ENCODE data around the gene RMND5B.

Gene RMND5B

GRCh38 chr5:178119915-178120606, 10.8 kb upstream of the RMND5B start:
- no peaks in the 10 kb centered on the region for H3K36me3 ChIP-seq
- no peak overlapping the region for H3K4me3 ChIP-seq (ENCODE audit: low read depth in 1 of 2, low read length in 1 of 2)
- H3K27me3 ChIP-seq = peaks cover 68% of the 10 kb centered on the region
- H3K9me3 ChIP-seq = no peaks in the 10 kb centered on the region
- peaks cover 5 to 11% of the 10 kb centered on the region in 2 experiments for H3K4me1 ChIP-seq (ENCODE audit: control insufficient read depth in 1 of 2, insufficient read depth in 1 of 2, low read depth in 1 of 2, low read length in 1 of 2)
- TF ChIP-seq, protein P1, sequence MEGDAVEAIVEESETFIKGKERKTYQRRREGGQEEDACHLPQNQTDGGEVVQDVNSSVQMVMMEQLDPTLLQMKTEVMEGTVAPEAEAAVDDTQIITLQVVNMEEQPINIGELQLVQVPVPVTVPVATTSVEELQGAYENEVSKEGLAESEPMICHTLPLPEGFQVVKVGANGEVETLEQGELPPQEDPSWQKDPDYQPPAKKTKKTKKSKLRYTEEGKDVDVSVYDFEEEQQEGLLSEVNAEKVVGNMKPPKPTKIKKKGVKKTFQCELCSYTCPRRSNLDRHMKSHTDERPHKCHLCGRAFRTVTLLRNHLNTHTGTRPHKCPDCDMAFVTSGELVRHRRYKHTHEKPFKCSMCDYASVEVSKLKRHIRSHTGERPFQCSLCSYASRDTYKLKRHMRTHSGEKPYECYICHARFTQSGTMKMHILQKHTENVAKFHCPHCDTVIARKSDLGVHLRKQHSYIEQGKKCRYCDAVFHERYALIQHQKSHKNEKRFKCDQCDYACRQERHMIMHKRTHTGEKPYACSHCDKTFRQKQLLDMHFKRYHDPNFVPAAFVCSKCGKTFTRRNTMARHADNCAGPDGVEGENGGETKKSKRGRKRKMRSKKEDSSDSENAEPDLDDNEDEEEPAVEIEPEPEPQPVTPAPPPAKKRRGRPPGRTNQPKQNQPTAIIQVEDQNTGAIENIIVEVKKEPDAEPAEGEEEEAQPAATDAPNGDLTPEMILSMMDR (IDR thresholded peaks at IDR 0.05) = no peak
- H3K27ac ChIP-seq = no peak overlapping the region

DNA sequence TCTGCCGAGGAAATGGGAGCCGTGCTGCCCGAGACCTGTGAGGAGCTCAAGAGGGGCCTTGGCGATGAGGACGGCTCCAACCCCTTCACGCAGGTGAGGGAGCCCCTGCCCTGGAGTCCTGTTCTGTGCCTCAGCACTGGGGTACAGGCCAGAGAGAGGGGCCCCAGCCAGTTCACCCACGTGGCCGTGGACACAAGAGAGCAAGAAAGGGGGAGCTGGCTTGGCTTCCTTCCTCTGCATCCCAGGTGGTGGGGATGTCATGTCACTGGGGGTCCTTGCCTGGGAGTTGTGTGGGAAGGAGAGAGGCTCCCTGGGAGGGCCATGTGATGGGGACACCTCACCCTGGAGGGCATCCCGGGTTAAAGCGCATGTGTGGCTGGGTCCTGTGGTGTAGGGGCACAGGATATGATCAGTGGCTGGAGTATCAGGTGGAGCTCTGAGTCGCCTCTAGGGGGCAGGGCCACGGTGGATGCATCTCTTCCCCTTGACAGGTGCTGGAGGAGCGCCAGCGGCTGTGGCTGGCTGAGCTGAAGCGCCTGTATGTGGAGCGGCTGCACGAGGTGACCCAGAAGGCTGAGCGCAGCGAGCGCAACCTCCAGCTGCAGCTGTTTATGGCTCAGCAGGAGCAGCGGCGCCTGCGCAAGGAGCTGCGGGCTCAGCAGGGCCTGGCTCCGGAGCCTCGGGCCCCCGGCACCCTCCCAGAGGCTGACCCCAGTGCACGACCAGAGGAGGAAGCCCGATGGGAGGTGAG, 10.0 kb upstream of the RMND5B start:
- TF ChIP-seq, protein P1 (IDR thresholded peaks at IDR 0.05) = no peak
- Histone ChIP-seq H3K9me3 (no peaks in the 10 kb centered on the region), H3K4me1 (ENCODE audit: control insufficient read depth in 1 of 2, insufficient read depth in 1 of 2, low read depth in 1 of 2, low read length in 1 of 2) (peaks cover 5 to 16% of the 10 kb centered on the region in 2 experiments), H3K27me3 (peaks cover 61% of the 10 kb centered on the region), H3K4me3 (ENCODE audit: low read depth in 1 of 2, low read length in 1 of 2) (no peak overlapping the region), H3K27ac (no peak overlapping the region), H3K36me3 (no peaks in the 10 kb centered on the region)

DNA sequence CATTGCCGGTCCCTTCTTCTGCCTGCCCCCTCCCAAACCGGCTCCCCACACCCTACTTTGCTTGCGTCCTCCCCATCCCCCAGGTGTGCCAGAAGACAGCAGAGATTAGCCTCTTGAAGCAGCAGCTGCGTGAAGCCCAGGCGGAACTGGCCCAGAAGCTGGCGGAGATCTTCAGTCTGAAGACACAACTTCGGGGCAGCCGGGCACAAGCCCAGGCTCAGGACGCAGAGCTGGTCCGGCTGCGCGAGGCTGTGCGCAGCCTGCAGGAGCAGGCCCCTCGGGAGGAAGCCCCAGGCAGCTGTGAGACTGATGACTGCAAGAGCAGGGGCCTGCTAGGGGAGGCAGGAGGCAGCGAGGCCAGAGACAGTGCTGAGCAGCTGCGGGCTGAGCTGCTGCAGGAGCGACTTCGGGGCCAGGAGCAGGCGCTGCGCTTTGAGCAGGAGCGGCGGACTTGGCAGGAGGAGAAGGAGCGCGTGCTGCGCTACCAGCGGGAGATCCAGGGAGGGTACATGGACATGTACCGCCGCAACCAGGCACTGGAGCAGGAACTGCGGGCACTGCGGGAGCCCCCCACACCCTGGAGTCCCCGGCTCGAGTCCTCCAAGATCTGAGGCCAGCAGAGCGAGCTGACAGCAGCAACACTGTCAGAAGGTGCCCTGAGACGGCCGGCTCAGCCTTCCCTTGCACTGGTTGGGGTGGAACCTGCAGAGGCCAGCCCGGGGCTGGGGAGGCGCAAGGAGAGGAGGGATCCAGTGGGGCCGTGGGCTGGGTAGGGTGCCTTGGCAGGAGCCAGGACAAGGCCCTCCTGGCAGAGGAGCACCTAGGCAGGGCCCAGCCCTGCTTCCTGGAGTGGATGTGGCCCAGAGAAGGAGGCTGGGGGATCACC, 9.2 kb upstream of the RMND5B start:
- TF ChIP-seq, protein P1 (IDR thresholded peaks at IDR 0.05) = no peak
- Histone ChIP-seq H3K9me3 (no peaks in the 10 kb centered on the region), H3K27me3 (peaks cover 53% of the 10 kb centered on the region), H3K4me3 (ENCODE audit: low read depth in 1 of 2, low read length in 1 of 2) (no peak overlapping the region), H3K27ac (no peak overlapping the region), H3K4me1 (ENCODE audit: control insufficient read depth in 1 of 2, insufficient read depth in 1 of 2, low read depth in 1 of 2, low read length in 1 of 2) (peaks cover 5 to 17% of the 10 kb centered on the region in 2 experiments), H3K36me3 (no peaks in the 10 kb centered on the region)

DNA sequence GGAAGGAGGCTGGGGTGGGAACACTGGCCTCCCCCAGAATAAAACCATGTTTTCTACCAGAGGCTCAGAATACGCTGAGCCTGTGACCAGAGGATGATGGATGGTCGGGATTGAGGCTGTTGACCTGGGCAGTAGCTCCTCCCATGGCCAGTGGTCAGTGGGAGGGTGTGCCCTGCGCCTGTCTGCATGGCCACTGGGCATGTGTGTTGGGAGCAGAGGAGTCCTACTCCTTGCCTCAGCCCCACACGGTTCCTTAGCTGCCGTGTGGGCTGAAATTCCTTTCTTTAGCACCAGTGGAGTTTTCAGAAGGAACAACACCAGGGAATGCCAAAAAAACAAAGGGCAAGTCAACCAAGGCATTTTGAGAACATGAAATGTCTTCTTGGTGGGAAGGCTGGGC, 8.5 kb upstream of the RMND5B start:
- no peak overlapping the region for H3K4me3 ChIP-seq (ENCODE audit: low read depth in 1 of 2, low read length in 1 of 2)
- H3K36me3 ChIP-seq = no peaks in the 10 kb centered on the region
- peaks cover 5 to 17% of the 10 kb centered on the region in 2 experiments for H3K4me1 ChIP-seq (ENCODE audit: control insufficient read depth in 1 of 2, insufficient read depth in 1 of 2, low read depth in 1 of 2, low read length in 1 of 2)
- H3K27ac ChIP-seq = no peak overlapping the region
- H3K27me3 ChIP-seq = peaks cover 45% of the 10 kb centered on the region
- TF ChIP-seq, protein P1 (IDR thresholded peaks at IDR 0.05) = no peak
- no peaks in the 10 kb centered on the region for H3K9me3 ChIP-seq

DNA sequence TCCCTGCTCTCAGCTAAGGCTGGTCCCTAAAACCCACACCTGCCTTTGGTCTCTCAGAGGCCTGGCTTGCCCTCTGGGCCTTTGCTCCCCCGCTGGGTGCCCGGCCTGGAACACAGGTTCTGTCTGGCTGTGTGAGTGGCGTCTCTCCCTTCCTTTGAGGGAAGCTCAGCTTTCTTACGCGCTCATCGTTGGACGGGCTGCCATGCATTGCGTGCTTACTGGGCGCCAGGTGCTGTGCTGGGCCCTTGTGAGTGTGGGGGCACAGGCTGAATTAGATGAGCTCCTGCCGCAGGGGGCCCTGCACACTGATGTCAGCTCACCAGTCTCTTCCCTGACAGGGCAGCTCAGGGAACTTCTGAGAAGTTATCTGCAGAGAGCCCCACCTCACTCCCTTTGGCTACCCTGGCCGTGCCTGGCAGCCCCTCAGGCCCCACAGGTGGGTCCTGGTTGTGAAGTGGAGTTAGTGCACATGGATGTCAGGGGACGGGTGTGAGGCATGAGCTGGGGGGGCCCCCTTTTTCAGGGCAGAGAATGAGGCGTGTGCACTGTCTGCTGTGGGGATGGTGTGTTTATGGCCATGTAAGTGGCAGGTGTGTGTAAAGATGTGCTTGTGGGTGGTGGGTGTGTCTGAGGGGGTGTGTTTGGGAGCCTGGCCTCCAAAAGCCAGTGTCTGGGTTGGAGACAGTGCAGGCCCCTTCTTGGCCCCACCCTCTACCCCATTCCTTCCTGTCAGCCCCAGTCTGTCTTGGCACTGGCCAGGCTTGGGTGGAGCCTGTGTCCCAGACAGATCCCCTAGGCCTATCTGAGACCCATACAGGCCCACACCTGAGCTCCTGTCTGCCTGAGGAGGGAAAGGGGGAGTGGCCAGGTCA, 7.5 kb upstream of the RMND5B start:
- no peaks in the 10 kb centered on the region for H3K9me3 ChIP-seq
- TF ChIP-seq, protein P1 (IDR thresholded peaks at IDR 0.05) = no peak
- no peaks in the 10 kb centered on the region for H3K36me3 ChIP-seq
- H3K4me1 ChIP-seq (ENCODE audit: control insufficient read depth in 1 of 2, insufficient read depth in 1 of 2, low read depth in 1 of 2, low read length in 1 of 2) = peaks cover 2 to 14% of the 10 kb centered on the region in 2 experiments
- H3K4me3 ChIP-seq (ENCODE audit: low read depth in 1 of 2, low read length in 1 of 2) = no peak overlapping the region
- peaks cover 36% of the 10 kb centered on the region for H3K27me3 ChIP-seq
- no peak overlapping the region for H3K27ac ChIP-seq

Measured in neutrophil (primary cell).